GM19043 (cell line): Measurements from ENCODE around the gene AQP4.

Source experiments
- ATAC-seq: cut with Tn5 transposase; IDR thresholded peaks from one replicate; pipeline ENCODE4 v1.9.1; 2021; ENCODE audit warnings: low read depth; ENCODE audit not compliant: unreplicated experiment

Gene AQP4

DNA sequence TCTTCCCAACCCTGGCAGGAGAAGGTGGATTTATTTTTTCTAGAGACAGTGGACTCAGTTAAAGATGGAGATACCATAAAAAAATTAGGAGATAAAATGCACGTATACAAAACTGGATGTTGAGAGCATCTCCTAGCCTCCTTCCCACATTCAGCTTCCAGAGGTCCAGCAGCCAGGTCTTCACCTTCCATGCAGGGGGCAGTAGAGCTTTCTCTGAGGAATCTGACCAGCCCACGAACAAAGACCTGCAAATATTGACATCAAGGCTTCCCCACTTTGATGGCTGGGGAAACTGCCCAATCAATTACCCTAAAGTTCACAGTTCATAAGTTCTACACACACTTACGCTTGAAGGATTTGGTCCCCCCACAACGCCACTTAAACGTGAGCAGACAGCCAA, 24.5 kb downstream of the AQP4 start:
- no peak for ATAC-seq

DNA sequence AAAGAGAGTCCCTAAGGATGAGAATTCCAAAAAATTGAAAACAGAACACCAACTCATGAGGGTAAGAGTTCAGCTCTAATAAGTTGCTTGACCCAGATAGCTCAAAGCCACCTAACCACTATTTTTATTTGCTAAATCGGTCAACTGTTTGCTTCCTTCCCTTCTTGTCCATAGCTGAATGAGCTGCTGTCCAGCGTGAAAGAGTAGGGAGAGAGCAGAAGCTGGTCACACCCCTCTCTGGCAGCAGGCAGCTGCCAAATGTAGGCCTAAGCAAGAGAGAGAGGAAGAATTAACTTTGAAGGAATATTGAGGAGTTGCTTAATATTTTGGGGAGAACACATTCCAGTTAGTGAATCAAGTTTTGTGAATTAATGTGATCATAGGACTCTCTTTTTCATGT, 25.9 kb downstream of the AQP4 start:
- ATAC-seq, result no peak

DNA sequence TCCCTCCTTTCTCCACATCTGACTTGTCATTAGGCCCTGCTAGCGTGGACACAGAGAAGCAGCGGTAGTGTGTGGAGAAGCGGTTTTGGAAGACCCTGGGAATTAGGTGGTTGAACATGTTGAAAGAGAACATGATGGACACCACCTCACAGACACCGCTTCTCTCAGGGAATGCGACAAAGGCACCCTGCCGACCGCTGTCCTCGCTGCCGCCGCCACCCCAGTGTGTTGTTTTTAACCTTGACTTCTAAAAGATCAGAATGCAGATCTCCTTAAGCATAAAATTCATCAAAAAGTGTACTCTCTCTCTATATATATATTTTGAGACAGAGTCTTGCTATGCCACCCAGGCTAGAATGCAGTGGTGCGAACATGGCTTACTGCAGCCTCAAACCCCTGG, 33.2 kb downstream of the AQP4 start:
- no peak for ATAC-seq

DNA sequence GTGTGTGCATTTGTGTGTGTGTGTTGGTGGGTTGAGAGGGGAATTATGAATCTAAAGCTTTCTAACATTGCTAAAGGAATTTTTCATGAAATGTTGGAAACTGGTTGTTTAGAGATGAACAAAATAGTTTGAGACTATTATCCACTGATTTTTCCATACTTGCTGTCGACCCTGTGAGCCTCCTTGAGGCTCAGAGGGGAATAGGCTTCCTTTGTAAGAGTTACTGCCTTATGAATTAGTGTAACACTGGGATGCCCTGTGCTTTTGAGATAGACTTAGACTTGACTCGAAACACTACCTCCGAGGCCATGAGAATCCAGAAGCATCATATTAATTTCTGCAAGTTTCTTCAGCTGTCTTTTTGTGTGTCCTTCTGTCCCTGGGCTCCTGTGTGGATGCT, 37.9 kb downstream of the AQP4 start:
- ATAC-seq, result no peak

DNA sequence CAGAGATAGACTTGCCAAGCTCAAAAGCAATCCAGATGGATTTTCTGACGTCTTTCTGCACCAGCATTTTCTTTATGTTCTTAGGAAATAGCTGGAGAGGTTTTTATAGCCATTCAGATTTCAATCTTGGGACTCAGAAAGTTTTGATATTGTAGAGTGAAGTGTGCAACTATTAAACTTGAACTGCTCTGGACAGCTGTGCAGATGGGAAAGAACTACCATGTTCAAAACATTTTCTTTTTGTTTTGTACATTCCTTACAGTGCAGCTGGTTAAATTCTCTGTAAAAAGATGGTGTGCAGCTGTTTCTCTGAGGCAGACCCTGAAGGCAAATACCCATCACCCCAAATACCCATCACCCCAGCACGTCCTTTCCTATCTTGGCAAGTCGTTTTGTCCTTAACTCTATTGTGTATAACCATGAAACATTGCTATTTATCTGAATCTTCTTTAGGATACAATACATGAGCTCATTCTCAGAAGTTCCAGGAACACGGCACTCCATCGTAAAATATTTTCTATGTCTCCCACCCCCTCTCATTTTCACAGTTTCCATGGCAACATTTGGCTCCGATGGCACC, 38.8 kb downstream of the AQP4 start:
- ATAC-seq, result no peak

DNA sequence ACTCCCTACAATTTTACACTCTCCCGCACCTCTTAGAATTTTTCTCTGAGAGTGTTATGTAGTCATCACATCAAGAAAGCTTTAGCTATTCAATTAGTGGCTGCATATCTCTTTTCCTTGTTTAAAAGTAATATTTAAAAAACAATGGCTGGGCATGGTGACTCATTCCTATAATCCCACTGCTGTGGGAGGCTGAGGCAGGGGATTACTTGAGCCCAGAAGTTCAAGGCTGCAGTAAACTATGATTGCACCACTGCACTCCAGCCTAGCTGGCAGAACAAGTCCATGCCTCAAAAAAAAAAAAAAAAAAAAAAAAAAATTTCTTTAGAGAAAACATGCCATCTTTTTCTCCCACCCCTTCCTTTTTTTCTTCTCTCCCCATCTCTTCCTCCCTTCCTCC, 44.3 kb downstream of the AQP4 start:
- ATAC-seq, result no peak

DNA sequence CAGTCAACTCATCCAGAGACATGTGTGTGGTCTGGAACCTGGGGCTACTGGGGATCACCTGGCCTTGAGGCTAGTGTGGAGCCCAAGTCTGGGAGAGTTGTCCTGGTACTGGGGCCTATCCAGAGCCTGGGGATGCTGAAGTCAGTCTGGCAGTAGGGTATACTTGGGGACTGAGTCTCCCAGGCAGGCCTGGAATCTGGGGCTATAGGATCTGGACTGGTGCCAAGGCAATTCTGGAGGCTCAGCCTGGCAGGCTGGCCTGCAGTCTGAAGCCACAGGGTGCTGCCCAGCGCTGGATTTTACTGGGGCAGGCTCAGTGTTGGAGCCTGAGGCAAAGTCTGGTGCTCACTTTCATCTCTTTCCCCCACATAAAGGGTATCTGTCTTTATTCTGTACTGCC, 46.5 kb downstream of the AQP4 start:
- ATAC-seq, result no peak

DNA sequence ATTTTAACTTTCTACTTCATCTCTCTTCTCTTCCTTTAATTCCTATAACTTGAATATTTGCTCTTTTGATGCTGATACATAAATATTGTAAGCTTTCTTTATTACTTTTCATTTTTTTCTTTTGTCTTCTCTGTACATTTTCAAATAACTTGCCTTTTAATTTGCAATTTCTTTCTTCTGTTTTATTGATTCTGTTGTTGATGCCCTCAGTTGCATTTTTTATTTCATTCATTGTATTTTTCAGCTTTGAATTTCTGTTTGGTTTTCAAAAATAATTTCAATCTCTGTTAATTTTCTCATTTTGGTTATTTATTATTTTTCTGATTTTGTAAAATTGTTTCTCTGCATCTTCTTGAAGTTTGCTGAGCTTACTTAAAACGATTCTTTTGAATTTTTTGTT, 47.0 kb downstream of the AQP4 start:
- ATAC-seq, result no peak

DNA sequence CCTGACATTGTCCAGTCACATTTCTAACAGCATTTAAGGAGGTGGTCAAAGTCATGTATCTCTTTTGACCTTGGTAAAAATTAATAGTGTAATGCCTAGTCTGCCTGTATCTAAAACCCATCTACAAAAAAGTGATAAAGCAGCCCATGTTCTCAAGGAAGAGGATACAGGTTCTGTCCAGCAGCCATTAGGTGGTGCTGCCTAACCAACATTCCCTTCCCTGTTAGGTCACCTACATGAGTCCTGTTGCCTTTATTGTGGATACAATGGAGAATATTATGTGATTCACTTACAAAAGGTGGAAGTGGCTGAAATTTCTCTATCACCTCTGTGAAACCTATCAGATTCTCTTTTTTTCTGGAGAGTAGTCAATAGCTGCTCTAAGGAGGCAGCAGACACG, 52.5 kb downstream of the AQP4 start:
- ATAC-seq, result no peak

DNA sequence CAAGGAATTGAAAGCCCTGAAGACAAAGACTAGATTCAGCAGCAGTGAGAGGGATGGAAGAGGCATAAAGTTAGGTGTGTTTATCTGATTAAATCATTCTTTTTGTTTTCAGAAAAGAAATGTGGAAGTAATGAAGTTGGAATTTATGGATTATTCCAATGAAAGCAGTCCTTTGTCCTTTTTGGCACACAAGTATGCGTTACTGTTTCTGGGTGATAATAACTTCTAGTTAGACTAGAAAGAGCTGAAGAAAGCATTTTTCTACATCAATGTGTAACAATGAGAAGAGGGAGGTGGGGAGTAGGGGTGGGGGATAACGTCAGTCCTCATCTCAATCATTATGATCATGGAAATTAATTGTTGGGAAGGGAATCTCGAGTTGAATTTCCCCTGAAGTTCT, 53.0 kb downstream of the AQP4 start:
- ATAC-seq, result no peak

DNA sequence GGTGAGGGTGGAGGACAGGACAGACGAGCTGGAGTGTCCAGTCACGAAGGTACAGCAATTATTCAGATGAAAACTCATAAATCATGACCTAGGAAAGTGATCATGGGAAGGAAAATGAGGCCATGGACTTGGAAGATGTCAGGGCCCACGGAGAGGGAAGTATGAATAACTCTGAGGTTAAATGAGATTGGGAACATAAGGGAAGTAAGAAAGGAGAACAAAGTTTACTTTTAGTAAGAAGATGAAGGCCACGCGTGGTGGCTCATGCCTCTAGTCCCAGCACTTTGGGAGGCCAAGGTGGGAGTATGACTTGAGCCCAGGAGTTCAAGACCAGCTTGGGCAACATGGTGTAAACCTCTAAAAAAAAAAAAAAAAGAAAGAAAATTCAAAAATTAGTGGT, 56.2 kb downstream of the AQP4 start:
- no peak for ATAC-seq

DNA sequence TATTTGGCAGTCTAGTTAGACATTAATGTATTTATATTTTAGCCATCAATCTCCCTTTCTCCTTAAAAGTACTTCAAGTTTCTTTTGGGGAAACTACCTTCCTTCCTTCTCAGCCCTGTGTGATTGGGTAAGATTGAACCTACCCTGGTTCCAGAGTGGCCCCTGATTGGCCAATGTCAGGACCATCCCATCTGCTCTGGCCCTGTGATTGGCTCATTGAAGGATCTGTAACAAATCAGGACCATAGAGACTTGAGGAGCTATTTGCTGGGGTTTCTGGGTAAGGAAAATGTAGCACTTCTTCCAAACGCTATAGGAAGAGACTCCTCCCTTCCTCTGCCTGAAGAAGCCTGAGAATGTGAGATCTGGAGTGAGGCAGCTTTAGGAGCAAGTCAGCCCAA, 59.3 kb downstream of the AQP4 start:
- no peak for ATAC-seq

DNA sequence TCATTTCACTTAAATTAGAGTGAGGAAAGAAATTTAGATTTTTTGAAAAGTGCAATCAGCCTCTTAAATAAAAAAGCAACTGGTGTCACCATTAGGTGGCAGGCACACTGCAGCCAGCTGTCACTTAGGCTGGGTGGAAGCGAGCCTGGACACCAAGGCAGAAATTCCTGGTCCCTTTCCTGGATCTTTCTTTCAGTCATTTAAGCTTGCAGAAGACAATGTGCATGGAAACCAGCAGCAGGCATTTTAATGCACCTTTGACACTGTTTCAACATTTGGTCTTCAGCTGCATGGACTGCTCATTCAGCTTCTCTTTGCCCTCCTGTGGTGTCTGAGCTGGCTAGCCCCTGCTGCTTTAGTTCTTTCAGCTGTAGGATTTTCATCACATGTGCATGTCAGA, 61.0 kb downstream of the AQP4 start:
- ATAC-seq, result no peak

DNA sequence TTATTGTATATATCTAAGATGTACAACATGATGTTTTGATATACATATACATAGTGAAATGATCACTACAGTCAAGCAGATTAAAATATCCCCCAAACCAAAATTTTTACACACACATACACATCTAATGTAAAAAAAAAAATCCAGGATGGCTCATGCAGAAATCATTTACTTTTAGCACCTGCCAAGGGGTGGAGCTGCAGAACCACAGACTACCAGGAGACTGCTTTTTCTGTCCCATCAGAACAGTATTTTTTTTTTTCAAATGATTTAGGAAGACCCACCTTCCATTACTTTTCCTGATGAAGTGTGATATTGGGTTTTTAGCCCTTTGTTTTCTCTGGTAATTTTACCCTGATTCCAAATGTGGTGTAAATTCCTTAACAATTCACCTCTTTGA, 61.9 kb downstream of the AQP4 start:
- no peak for ATAC-seq

DNA sequence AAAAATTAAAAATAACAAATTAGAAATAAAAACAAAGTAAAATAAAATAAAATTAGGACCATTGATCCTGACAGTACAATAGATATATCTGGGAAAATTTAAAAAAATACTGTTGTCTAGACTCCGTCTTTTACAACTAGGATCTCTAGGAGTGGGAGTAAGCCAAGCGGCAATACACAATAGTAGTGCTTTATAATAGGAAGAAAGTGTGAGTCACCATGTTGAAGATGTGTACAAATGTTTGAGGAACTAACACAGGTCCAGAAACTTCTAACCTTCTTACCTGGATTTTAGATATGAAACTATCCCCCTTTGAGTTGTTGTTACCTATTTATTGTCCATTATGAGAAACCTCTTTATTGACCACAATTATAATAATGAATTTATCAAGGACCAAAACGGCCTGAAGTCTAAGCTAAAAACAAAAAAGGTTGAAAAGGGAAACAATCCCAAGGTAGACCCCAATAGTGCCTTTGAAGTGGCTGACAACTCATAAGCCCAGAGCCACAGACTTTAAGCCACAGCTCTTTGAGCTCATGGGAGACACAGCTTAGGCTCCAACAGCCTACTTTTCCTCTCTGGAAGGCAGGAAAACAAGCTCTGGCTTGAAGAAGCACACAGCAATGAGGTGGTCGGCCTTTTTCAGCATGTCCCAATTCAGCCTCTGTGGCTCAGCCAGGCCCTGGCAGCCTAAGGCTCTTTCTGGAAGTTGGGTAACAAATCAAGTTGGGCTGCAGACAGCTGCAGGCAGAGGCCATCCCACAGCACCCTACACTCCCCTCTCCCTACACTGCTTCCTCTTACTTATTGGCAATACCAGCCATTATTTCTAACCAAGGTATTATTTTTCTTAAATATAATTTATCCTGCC, 62.9 kb downstream of the AQP4 start:
- ATAC-seq, result no peak
